NCI-H526 treated with DMSO at 0.1 percent for 48 hours (cell line): ENCODE results near the gene MAP2K5.
A peak's percentile ranks its signal among the peaks of the same experiment; 100 is the strongest.

Source experiments
- DNase-seq: peaks from one replicate; lab custom pipeline; 2025; lab: John Stamatoyannopoulos, UW

The MAP2K5 gene

DNA sequence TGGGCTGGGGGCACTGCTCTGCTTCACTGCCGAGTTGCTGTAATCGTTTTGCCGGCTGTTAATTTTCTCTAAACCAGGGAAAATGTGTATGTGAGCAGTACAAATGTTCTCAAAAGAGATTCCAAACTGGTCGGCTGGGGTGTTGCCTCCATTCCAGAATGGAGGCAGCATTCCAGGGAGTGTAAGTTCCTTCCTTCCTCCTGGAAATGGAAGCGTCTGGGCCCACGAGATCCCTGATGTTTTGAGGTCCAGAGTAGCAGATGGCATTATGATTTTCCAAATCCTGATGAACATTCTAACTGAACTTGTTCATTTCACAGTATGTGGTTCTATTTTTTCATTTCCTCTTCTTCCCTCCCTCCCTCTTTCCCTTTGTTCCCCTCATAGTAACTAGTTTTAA is 218.4 kb downstream of the MAP2K5 start:
- no peak for DNase-seq

DNA sequence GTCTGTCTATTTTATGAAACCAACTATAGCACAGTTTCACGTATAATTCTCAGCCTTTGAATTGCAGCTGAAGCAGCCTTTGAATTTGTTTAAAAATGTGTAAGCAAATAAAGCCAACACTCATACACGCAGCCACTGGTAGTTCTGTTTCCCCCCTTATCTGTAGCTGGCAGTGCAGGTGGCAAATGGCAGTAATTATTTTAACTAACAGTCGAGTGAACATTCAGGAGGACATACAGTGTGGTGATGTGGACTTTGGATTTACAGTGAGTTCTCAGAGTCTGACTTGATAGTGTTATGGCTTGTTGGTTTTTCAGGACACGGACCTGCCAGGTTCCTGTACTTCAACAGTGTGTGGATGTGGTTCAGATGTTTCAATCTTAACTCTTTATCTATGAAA is 218.8 kb downstream of the MAP2K5 start:
- peak; percentile 99 for DNase-seq

DNA sequence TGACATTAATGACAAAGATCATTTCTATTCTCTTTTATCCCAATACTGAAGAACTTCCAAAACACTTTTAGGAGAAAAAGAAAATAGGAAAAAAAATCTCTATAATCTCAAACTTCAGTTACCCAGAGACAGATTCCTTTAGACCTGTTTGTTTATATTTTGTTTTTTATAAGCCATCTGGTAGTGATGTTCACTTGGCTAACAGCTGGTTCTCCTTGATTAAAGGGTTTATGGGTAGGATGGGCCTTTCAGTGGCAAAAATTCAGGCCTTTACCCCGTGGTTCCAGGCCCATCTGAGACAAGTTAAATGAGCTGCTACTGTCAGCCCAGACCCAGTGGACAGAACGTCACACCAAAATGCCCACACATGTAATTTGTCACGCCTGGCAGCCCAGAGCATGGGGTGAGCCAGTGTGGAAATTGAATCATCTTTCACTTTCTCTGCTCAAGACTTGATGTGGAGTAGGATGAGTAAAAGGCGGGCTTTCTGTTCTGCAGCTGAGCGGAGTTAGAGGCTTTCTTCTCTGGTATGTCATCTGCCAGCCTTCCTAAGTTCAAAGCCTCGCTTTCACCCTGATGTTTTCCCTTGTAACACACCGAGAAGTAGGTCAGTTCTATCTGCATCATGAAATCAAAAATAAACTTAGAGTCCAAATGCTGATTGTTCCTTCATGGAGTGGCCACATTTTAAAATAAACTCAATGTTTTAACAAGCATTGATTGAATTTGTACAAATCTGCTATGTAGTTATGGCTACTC is 220.3 kb downstream of the MAP2K5 start:
- DNase-seq: no peak

DNA sequence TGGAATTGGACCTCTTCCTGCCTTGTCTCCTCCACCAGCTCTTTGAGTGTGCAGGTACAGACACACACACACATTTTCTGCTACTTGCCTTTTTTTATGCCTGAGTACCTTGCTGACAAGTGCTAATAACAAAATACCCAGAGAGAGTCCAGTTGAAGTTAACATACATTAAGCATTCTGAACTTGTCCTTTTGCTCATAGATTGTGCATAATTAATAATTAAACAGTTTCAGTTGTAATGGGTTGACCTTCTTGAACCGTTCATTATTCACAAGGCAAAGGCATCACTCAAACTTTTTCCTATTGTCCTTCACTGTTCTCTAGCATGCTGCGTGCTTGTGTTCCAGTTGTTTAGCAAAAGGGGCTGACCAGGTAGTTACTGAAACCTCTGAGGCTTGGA is 223.2 kb downstream of the MAP2K5 start:
- DNase-seq: no peak

DNA sequence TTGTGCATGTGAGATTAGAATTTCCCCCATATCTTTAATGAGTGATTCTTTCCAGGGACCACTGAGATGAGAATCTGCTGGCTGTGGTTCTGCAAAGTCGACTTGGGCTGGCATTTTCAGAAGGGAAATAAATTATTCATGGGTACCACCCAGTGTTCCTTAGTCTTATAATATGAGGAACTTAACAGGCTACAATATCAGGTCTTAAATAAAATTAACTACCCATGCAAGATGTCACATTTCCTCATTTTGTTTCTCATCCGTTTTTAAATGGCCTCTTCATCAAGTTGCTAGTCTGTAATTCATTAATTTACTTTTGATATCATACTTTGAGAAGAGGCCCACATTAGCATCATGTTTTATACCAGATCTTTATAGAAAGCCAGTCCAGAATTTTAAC is 224.5 kb downstream of the MAP2K5 start:
- DNase-seq: no peak

DNA sequence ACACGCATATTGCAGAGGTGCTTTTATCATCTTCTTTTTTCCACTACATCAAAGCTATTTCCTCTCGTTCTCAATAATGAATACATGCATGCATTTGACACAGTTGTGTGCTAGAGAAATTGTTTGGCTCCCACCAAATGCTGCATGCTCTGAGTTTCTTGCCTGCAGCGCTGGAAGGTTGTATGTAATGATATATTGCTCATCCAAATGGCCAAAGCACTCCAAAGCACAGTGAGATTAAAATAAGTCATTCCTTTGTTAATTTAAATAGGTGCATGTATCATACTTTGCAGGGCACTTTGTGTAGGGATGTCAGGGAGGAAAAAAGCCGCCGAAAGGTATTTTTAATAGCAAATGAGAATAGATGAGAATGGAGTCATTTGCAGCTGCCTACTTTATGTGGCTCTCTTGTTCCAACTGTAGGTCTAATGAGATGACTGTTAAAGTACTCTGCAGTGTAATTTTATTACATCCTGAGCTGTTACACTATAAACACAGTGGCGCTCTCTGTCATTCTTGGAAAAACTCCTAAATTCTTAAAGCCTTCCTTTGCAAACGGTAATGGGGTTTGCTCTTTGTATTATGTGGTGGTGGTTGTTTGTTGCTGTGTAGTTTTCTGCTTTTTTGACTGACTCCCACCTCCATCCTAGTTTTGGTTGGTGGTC is 225.9 kb downstream of the MAP2K5 start:
- peak; percentile 95 for DNase-seq

DNA sequence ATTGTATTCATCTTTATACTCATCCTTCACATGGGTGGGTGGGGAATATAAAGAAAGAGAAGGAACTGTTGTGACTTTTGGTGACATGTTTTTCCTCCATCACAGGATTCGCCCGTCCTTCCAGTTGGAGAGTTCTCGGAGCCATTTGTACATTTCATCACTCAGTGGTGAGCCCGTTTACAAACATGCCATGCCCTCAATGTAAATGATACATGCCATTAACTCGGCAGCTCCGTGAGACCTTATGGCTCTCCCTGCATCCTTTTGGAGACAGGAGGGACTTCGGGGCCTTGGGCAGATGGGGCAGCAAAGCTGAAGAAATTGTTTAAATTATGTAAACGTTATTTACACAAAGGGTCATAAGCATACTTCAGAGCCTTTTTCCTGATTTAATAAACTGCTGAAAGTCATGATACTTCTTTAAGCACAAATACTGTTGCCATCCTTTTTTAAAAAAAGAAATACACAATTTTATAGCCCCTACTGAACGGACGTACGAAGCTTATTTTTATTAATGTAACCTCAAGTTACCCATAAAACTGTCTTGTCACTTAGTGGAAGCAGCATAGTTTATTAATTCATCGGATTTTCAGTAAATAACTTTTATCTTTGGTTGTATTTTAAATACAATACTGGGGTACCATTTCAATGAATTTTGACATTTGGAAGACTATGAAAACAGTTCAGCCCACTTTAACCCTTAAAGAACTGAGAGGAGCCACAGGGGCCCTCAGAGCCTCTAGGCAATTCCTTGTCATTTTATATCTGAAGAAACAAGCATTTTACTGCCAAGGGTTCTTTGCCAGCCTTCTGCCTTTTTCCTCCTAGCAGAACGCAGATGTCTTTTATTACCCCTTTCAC is 227.2 kb downstream of the MAP2K5 start:
- peak; percentile 79 for DNase-seq

DNA sequence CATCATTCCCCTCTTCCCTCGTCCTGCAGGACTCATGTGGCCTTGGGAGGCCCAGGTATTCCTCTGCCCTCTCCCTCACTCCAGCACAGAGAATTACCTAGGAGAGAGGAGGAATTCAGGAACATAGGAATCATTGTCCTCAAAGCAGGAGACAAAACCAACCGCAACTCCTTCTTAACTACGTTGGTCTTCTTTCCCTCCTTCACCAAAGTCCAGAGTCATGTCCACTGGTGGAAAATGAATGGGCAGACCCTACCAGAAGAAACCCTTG is 227.8 kb downstream of the MAP2K5 start:
- DNase-seq: no peak

DNA sequence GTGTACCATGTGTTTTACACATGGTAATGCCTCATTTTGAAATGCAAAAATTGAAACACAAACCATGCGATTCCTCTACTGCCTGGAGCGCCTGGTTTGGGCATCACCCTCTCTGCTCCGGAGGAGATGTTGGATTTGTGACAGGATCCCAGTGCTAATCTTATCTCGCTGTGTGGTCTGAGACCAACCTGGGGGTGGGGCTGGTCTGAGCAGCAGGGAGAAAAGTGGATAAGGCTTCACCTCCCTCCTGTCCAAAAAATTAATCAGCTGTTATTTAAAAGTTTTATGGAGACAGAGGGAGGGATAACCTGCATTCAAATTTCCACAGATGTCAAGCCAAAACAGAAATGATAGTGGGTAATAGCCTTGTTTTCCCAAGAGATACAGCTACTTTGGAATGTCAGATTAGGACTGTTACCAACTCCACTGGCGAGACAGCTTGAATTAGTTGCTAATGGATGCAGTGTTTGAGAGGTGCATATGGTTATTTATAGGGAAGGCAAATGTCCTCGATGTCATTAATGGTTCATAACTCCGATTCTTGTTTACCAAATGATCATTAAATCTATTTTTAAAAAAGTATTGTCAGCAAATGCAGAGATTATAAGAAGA is 228.8 kb downstream of the MAP2K5 start:
- peak; percentile 88 for DNase-seq

DNA sequence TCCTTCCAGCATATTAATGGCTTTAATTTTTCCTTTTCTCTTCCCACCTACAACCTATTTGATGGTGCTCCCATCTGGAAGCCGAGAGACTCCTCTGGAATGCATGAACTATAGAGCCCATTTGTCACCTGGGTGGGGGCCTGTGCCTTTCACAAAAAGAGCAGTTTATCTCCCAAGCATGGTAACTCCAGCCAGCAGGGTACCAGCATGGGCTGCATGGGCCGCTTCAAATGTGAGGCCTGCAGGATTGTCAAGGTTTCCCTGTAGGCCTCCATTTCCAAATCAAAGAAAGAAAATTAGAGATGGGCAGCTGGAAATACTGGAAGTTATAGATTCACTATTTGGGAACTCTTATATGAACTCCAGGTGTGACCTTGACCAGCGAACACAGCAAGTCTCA is 232.1 kb downstream of the MAP2K5 start:
- DNase-seq: no peak

DNA sequence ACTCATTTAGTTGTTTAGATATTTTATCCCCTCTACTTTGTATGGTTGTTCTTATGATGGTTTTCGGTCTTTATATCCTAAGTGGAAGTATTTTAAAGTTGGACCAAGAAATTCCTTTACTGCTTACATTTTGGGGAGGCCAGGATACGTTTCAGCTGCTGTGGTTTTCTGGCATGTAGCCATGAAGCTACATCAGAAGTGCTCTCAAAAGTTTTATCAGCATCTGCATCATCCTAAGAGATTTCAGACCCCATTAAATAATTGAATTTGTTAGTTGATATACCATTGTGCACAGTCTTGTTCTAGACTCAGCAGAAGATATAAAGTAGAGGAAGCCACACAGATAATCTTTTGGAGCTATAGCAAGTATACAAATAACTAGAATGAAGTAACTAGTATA is 232.7 kb downstream of the MAP2K5 start:
- DNase-seq: no peak

DNA sequence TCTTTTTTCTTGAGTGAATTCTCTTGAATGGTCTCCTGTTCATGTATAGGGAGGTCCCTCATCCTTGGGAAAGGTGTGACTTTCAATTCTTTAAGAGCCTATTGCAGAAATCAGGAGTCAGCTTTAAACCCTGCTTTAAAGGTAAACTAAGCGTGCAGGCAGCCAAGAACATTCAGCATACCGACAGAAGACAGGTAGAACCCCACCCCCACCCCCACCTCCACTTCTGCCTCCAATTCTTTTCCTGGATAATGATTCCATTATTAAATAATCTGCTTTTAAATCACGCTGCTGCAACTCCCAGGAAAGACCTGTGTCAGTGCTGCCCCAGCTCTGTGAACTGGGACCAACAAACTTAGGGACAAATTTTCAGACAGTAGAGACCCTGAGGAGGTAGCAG is 233.5 kb downstream of the MAP2K5 start:
- DNase-seq: no peak

DNA sequence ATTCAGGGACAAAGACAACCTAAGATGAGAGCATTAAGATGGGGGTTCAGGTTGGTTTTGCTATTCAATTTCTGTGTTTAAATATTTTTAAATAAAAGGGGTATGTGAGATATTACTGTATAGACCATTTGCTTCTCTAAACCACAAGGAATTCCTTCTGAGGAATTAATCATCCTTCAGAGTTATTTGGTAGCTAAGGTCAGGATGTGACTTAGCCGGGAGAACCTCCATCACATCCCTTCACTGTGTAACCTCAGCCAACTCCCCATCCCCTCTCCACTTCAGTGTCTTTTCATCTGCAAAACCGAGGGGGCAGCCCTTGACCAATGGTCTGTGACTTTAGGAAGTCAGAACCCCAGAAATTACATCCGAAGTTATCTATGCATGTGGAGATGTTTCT is 234.1 kb downstream of the MAP2K5 start:
- no peak for DNase-seq

DNA sequence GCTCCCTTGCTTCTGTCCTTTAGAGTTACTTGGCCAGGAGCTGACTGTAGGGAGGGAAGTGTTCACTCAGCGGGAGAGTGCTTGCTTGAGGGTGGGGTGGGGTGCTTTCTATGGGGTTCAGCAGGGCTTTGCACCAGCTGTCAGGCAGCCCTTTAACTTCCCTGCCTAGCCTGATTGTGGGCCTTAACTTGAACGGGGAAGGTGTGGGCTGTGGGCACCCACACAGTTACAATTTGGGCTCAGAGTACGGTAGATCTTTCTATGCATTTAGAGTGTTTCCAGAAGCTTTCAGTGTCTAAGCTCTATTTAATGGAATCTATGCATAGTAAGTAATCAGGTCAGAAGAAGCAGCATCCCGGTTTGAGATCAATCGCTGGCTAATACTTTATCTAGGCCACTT is 234.6 kb downstream of the MAP2K5 start:
- DNase-seq: no peak

DNA sequence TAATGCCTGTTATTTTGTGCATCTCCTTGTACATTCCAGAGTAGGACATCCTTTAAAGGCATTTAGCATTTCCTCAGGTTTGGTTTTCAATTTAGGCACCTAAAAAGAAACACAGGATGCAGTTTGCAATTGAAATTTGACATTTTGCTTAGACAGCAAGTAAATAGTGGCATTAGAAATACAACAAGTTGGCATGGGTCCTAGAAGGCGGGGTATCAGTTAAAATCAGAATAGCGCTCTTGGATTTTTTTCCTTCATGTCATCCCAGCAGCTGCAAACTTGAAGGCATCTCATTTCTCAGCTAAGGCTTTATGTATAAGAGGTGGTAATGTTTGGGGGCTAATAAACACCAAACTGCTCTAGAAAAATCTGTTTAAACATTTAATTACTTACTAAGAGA is 235.3 kb downstream of the MAP2K5 start:
- no peak for DNase-seq

DNA sequence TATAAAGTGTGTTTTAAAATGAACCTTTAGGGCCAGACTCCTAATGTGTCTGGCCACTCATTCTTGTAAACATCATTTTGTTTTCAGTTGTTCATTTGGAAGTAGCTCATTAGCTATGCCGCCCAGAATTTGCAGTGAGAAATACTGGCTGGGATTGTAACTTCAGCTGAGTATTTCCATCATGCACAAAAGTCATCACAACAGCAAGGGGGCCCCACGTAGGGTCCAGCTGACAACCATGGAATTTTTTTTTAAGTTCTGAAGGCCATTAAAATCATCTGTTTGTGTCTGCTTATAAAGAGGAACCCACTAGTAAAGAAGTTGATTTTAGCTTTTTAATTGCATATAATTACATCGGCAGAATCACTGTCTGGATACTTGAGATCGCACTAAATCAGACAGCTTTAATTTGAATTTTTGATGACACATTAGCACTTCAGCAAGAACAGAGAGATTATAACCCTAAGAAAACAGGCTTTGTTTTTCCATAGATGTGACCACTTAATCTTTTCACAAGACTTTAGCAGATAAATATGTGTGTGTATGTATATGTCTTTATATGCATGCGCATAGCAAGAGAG is 236.6 kb downstream of the MAP2K5 start:
- no peak for DNase-seq

DNA sequence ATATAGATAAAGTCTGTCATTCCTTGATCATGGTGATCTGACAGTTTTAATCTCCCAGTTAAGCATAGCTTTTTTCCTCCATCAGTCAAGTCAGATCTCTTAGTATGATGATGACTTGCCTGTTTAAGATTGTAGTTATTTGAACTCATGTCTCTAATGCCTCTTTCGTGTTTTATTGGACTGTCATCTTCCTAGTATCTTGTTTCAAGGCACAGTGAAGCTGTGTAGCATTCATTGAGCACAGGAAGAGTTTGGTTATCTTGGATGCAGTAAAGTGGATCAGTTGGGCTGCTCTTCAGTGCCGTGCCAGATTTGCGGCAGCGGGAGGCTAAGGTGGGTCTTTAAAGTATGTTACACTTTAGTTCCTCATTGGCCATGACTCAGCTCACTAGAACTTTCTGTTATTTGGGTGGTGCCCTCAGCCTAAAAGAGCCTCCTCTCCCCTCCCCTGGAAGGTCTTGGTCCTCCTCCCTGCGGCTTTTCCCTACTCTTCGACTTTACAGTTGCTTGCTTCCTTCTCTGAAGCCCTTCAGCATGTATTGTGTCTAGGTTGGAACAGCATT is 237.1 kb downstream of the MAP2K5 start:
- DNase-seq: no peak

DNA sequence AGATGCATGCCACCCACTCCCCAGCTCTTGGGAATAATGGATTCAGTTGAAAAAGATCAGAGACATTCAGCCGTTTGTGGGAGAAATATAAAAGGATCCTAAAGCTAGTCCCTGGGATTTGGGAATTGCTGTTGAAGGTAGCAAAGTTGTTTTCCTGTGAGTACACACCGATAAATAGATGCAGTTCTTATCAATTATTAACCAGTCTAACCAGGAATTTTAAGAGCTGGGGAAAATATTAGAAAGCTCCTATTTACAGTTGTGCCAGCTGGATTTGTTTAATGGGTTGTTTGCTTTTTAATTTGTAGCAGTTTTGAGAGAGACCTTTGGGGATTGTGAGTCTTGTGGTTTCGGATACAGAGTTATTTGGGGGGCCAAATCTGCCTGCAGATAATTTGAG is 238.6 kb downstream of the MAP2K5 start:
- DNase-seq: no peak

DNA sequence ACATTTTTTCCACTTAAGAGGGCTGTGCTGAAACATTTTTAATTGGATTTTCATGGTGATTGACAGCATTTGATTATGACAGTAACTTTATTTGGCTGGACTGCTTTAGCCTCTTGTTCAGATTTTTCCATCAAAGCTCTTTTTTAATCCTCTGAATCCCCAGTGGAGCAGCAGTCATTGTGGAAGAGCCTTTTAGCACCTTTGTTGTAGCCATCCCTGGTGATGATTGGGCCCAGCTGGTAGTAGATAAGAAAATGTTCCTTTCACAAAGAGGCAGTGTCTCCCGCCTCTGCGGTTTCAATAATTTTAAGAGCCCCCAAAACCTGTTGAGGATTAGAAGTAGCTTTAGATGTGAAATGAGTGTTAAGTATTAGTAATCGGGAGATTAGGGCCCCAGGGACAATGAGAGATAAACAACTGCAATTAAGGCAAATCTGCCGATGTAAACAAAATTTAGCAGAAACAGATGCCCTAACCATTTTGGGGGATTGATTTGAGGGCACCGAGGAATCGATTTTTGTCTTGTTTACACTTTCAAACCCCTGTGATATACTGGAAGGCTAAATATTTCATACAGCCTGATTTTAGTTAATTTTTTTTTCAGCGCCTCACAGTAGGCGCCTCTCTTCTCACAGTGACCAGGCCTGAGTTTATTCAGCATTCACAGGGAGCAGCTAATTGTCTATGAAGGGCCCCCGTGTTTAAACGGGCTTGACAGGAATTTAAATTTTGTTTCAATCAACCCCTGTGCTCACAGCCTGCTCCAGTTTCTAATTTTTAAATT is 239.6 kb downstream of the MAP2K5 start:
- no peak for DNase-seq

DNA sequence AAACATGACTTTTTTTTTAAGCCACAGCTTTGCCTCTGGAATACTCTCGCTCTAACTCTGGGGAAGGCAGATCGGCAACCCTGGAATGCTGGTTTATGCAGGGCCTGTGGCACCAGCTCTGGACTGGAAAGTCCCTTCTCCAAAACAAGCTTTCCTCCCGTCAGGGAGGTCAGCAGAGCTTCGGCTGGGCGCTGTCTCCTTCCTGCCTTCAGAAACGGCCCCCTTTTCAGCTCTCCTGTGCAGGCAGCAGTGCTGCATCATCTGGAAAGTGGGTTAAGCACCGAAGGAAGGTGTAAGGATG is 240.1 kb downstream of the MAP2K5 start:
- no peak for DNase-seq

DNA sequence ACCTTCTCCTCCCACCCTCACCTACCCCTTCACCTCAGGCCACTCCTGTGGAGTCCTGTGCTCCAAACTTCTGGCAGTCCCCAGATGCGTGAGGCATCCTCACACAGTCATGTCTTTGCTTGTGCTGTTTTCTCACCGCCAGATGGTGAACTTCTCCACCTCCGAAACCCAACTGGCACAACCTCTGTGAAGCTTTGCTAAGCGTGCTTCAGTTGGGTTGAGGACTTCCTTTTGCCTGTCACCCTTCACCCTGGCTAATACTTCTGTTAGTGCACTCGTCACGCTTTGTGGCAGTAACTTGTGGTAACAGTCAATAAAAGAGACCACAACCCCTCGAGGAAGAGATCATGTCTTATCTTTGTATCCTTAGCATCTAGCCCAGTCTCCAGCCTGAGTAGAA is 240.8 kb downstream of the MAP2K5 start:
- no peak for DNase-seq
